ENCODE data around the gene BAX. TPM values are rescaled to one million over a fixed set of nuclear protein-coding genes. Genes with fewer than 3 reads are reported as not detected.

The BAX gene
- polyA plus RNA-seq, 2 of the 4 experiments (the other 2 are of a cell fraction), result 134 to 299 TPM

- CTCF ChIA-PET, result interaction anchor here (0.6 to 2.2 kb wide), 8 partner anchors 8 to 60 kb away, joined by 3 to 18 read pairs (median 4); partner anchors contain the start of gene RUVBL2
- POLR2A ChIA-PET, result interaction anchor here (0.7 to 2.1 kb wide), 7 partner anchors 13 to 61 kb away, joined by 3 to 12 read pairs (median 4); partner anchors contain the start of genes BAX, NUCB1 and PPP1R15A
- no peaks in the 10 kb centered on the region for H3K9me3 ChIP-seq
- peak; percentile 95 to 97 for ATAC-seq
- no peak for TF ChIP-seq USF2 (IDR thresholded peaks at IDR 0.05)
- 0 out of 5 replicates have a peak, but pooled peaks of 1 of the 2 experiments have one; percentile 36 for TF ChIP-seq JUN (IDR thresholded peaks at IDR 0.05)
- no peak for TF ChIP-seq NR3C1 (IDR thresholded peaks at IDR 0.05)
- TF ChIP-seq POLR2A (IDR thresholded peaks at IDR 0.05; ENCODE audit: low read length), result peak; percentile 61
- peak; percentile 75; the same call in 1 of the 2 replicates for TF ChIP-seq E2F6 (IDR thresholded peaks at IDR 0.05; ENCODE audit: borderline replicate concordance, low read depth)
- TF ChIP-seq MAX (IDR thresholded peaks at IDR 0.05), result peak; percentile 79
- TF ChIP-seq SREBF2 (IDR thresholded peaks at IDR 0.05), result no peak
- H3K27ac ChIP-seq, result peak within 1 kb of the TSS; percentile 55 to 79
- H3K4me3 ChIP-seq, result peak within 1 kb of the TSS; percentile 47
- 3% methylated on average over 38 of the region's 43 CpGs for WGBS (ENCODE audit: missing lambda C conversion rate)
- H3K4me1 ChIP-seq, result peaks cover 6% of the 10 kb centered on the region; the same call in 2 of the 3 replicates
- H3K4me2 ChIP-seq, result peak within 1 kb of the TSS; percentile 75
- peak; percentile 63 for FAIRE-seq
- peak; percentile 81 to 88 for DNase-seq (ENCODE audit: low read depth in 1 of 2, low spot score in 1 of 2)
Measured at GRCh38 chr19:48933382-48933932, 21.2 kb upstream of the BAX start, which contains the start of gene DHDH. Gene DHDH, plus strand, starts transcription at chr19:48933699. Its CDS starts 23 bp downstream, at chr19:48933722.

- Histone ChIP-seq H3K9me3 (no peaks in the 10 kb centered on the region), H3K4me1 (peaks cover 6% of the 10 kb centered on the region; the same call in 2 of the 3 replicates), H3K4me2 (no peak overlapping the region), H3K4me3 (no peak overlapping the region), H3K27ac (no peak overlapping the region)
- DNase-seq (ENCODE audit: low read depth in 1 of 2, low spot score in 1 of 2), result no peak
- 90% methylated on average over 19 of the region's 19 CpGs for WGBS (ENCODE audit: missing lambda C conversion rate)
- no peak for FAIRE-seq
- no peak for ATAC-seq
- CTCF ChIA-PET, result interaction anchor here (1.3 to 2.5 kb wide), 4 partner anchors 10 to 36 kb away, joined by 3 to 9 read pairs (median 3); no protein-coding TSS in a partner anchor
- POLR2A ChIA-PET, result no interaction called here
- TF ChIP-seq BCL3 (IDR thresholded peaks at IDR 0.05) (no peak), ZNF302 (CRISPR knock-in tag; IDR thresholded peaks at IDR 0.05) (no peak), PHF8 (IDR thresholded peaks at IDR 0.05; ENCODE audit: borderline replicate concordance, low read depth) (no peak), EHMT2 (IDR thresholded peaks at IDR 0.05; ENCODE audit: low read depth) (no peak), GATA3 (IDR thresholded peaks at IDR 0.05; ENCODE audit: borderline replicate concordance) (no peak), USF2 (IDR thresholded peaks at IDR 0.05) (no peak), RAD21 (conservative IDR thresholded peaks at IDR 0.05 in 1 of 2, IDR thresholded peaks at IDR 0.05 in 1 of 2) (peak in 1 of 2 experiments; percentile 50; a peak in 2 of 5 replicates), HES2 (IDR thresholded peaks at IDR 0.05) (no peak)
Measured at GRCh38 chr19:48934837-48935236, 19.8 kb upstream of the BAX start.

GRCh38 chr19:48935864-48936263 is 18.8 kb upstream of the BAX start:
- Histone ChIP-seq H3K4me2 (no peak overlapping the region), H3K27ac (no peak overlapping the region), H3K9me3 (peaks cover 5% of the 10 kb centered on the region), H3K4me1 (peaks cover 6% of the 10 kb centered on the region; the same call in 2 of the 3 replicates), H3K4me3 (no peak overlapping the region)
- 88% methylated on average over 25 of the region's 25 CpGs for WGBS (ENCODE audit: missing lambda C conversion rate)
- DNase-seq (ENCODE audit: low read depth in 1 of 2, low spot score in 1 of 2) (no peak), FAIRE-seq (no peak), ATAC-seq (no peak)
- ChIA-PET POLR2A (no interaction called here), CTCF (interaction anchor here (1.3 to 2.5 kb wide), 4 partner anchors 11 to 35 kb away, joined by 3 to 9 read pairs (median 3); no protein-coding TSS in a partner anchor)
- TF ChIP-seq RAD21 (conservative IDR thresholded peaks at IDR 0.05 in 1 of 2, IDR thresholded peaks at IDR 0.05 in 1 of 2), result no peak
